Measurements from ENCODE around the gene NUBP2.
"Not testable (repeated sequence)": the region's sequence is repeated elsewhere in the genome, so short reads cannot be mapped to it uniquely, and the experiment has no call there.

The NUBP2 gene

GRCh38 chr16:1786242-1787055 is 3.7 kb downstream of the NUBP2 start:
- no peak for DNase-seq (ENCODE audit: low read depth in 2 of 2)

- no peak for DNase-seq (ENCODE audit: low read depth in 2 of 2)
Measured at GRCh38 chr16:1787056-1787321, 4.2 kb downstream of the NUBP2 start.

- DNase-seq (ENCODE audit: low read depth in 2 of 2) = no peak
Measured at GRCh38 chr16:1787322-1788094, 4.7 kb downstream of the NUBP2 start.

- DNase-seq (ENCODE audit: low read depth in 2 of 2) = no peak
Measured at GRCh38 chr16:1788095-1788707, 5.4 kb downstream of the NUBP2 start.

GRCh38 chr16:1788708-1789100 is 5.9 kb downstream of the NUBP2 start:
- no peak for DNase-seq (ENCODE audit: low read depth in 2 of 2)

GRCh38 chr16:1789643-1790045 is 6.9 kb downstream of the NUBP2 start:
- no peak for DNase-seq (ENCODE audit: low read depth in 2 of 2)

- DNase-seq (ENCODE audit: low read depth in 2 of 2) = no peak
Measured at GRCh38 chr16:1790261-1790610, 7.5 kb downstream of the NUBP2 start.

GRCh38 chr16:1790611-1791255 is 8.0 kb downstream of the NUBP2 start:
- DNase-seq (ENCODE audit: low read depth in 2 of 2) = no peak

- DNase-seq (ENCODE audit: low read depth in 2 of 2) = no peak
Measured at GRCh38 chr16:1791256-1791942, 8.6 kb downstream of the NUBP2 start.

- DNase-seq (ENCODE audit: low read depth in 2 of 2) = no peak
Measured at GRCh38 chr16:1791943-1792812, 9.4 kb downstream of the NUBP2 start.

GRCh38 chr16:1792836-1793577 is 10.2 kb downstream of the NUBP2 start:
- no peak for DNase-seq (ENCODE audit: low read depth in 2 of 2)

- DNase-seq (ENCODE audit: low read depth in 2 of 2) = no peak
Measured at GRCh38 chr16:1793578-1794220, 10.9 kb downstream of the NUBP2 start, which contains the start of gene IGFALS. Gene IGFALS (minus strand): TSS chr16:1793705. CDS start chr16:1793652, 53 bp downstream.

- no peak for DNase-seq (ENCODE audit: low read depth in 2 of 2)
Measured at GRCh38 chr16:1794221-1794871, 11.6 kb downstream of the NUBP2 start.

- DNase-seq (ENCODE audit: low read depth in 2 of 2) = no peak
Measured at GRCh38 chr16:1794908-1795666, 12.3 kb downstream of the NUBP2 start.

GRCh38 chr16:1799263-1799662 is 16.5 kb downstream of the NUBP2 start:
- DNase-seq (ENCODE audit: low read depth in 2 of 2) = not testable (repeated sequence)

- no peak for DNase-seq (ENCODE audit: low read depth in 2 of 2)
Measured at GRCh38 chr16:1800701-1801100, 17.9 kb downstream of the NUBP2 start.

- no peak for DNase-seq (ENCODE audit: low read depth in 2 of 2)
Measured at GRCh38 chr16:1807626-1808025, 24.9 kb downstream of the NUBP2 start.

GRCh38 chr16:1808691-1809090 is 25.9 kb downstream of the NUBP2 start:
- no peak for DNase-seq (ENCODE audit: low read depth in 2 of 2)
